Panc1 (cell line): ENCODE data around the gene NOP14. TPM values are rescaled to one million over a fixed set of nuclear protein-coding genes. Genes with fewer than 3 reads are reported as not detected.

ENCODE experiments used
- ATAC-seq: fragments of 200-7000 bp; cut with Tn5 transposase; 2 replicates; pipeline ENCODE4 v1.9.1; 2020; ENCODE audit warnings: mild to moderate bottlenecking, moderate library complexity
- BruUV-seq: library from RNA; stranded (reverse); fragments of 400-500 nt; replicated peaks from 2 replicates; lab custom pipeline; 2021; lab: Mats Ljungman, UMichigan
- CTCF ChIA-PET: fragments of 300-600 bp; sonication (Branson Sonifier 250); formaldehyde crosslinking; loops from one replicate; lab custom pipeline; 2022; ENCODE audit warnings: antibody characterized with exemption; lab: Charles Lee
- POLR2A ChIA-PET: fragments of 300-600 bp; sonication (Branson Sonifier 250); formaldehyde crosslinking; loops from one replicate; lab custom pipeline; 2022; ENCODE audit warnings: antibody characterized with exemption; lab: Charles Lee
- DNase-seq: peaks from one replicate; pipeline ENCODE4 v3.0.0-alpha.2; 2010; ENCODE audit warnings: low read depth, low spot score
- H3K27ac ChIP-seq: 2 replicates; pipeline ENCODE4 v1.5.1; 2011; ENCODE audit warnings: mild to moderate bottlenecking, low read length, inconsistent platforms
- H3K27me3 ChIP-seq: fragments of 200-500 bp; sonication (Bioruptor generic); 2 replicates; pipeline ENCODE4 v1.6.0; 2014; ENCODE audit warnings: low read length, inconsistent platforms; ENCODE audit not compliant: control insufficient read depth, insufficient read depth
- H3K36me3 ChIP-seq: fragments of 200-500 bp; sonication (Bioruptor generic); 2 replicates; pipeline ENCODE4 v1.5.1; 2014; ENCODE audit warnings: inconsistent platforms, mild to moderate bottlenecking, low read length, moderate library complexity; ENCODE audit not compliant: control insufficient read depth, insufficient read depth
- H3K4me1 ChIP-seq: 2 replicates; pipeline ENCODE4 v1.5.1; 2011; ENCODE audit warnings: inconsistent platforms, mild to moderate bottlenecking, low read length, moderate library complexity; ENCODE audit not compliant: control insufficient read depth, insufficient read depth
- H3K4me3 ChIP-seq, 2 experiments: 2 replicates each; pipeline ENCODE4 v1.5.1; 2011 to 2012; ENCODE audit warnings: low read depth in 2 of 2, low read length in 2 of 2, mild to moderate bottlenecking in 2 of 2, inconsistent platforms in 1 of 2, moderate library complexity in 1 of 2
- H3K9me3 ChIP-seq: fragments of 200-500 bp; sonication (Bioruptor generic); 2 replicates; pipeline ENCODE4 v1.5.1; 2014; ENCODE audit warnings: low read depth, mild to moderate bottlenecking, inconsistent platforms, low read length, moderate library complexity; ENCODE audit not compliant: control insufficient read depth, insufficient read depth
- CTCF ChIP-seq: fragments of 450-650 bp; IDR thresholded peaks from 2 replicates; pipeline ENCODE4 v1.5.1; 2017; ENCODE audit warnings: mild to moderate bottlenecking
- POLR2AphosphoS5 ChIP-seq: IDR thresholded peaks from 2 replicates; pipeline ENCODE4 v1.6.1; 2012; ENCODE audit warnings: mild to moderate bottlenecking, low read depth, low read length, moderate library complexity
- REST ChIP-seq, 2 experiments: IDR thresholded peaks; 2 replicates each; pipeline ENCODE4 v1.6.1; 2011 to 2012; ENCODE audit warnings: low read depth in 2 of 2, control low read depth in 1 of 2, low read length in 1 of 2, mild to moderate bottlenecking in 1 of 2, moderate library complexity in 1 of 2; ENCODE audit not compliant: insufficient read depth in 1 of 2
- SIN3A ChIP-seq: IDR thresholded peaks from 2 replicates; pipeline ENCODE4 v1.6.1; 2012; ENCODE audit warnings: low read depth, mild to moderate bottlenecking, low read length, moderate library complexity, borderline replicate concordance; ENCODE audit not compliant: insufficient read depth
- TCF7L2 ChIP-seq: IDR thresholded peaks from 2 replicates; pipeline ENCODE4 v1.6.1; 2011; ENCODE audit warnings: mild to moderate bottlenecking, low read depth, low read length, inconsistent platforms
- in situ Hi-C: cut with HindIII; loops from 2 replicates; pipeline ENCODE4 v1.10.0; 2016; ENCODE audit warnings: low sequenced_read_pairs, low pct_unique_long_range_greater_than_20kb
- intact Hi-C: fragments of 100-400 bp; cut with micrococcal nuclease; formaldehyde crosslinking; loops from one replicate; pipeline ENCODE4 v1.10.0; 2022; ENCODE audit not compliant: unreplicated experiment
- total RNA-seq: library from RNA; stranded (reverse); gene quantifications from one replicate; pipeline ENCODE4 v1.2.1, GENCODE V29; 2021; ENCODE audit not compliant: unreplicated experiment

The NOP14 gene
- total RNA-seq, 1 experiment from 2014 or later: 32.9 TPM

GRCh38 chr4:2902126-2902525, 61.1 kb downstream of the NOP14 start:
- Histone ChIP-seq H3K9me3 (no peaks in the 10 kb centered on the region), H3K4me1 (no peaks in the 10 kb centered on the region), H3K36me3 (peaks cover 12% of the 10 kb centered on the region), H3K27ac (no peak overlapping the region), H3K4me3 (no peak overlapping the region), H3K27me3 (no peaks in the 10 kb centered on the region)
- ChIA-PET POLR2A (no interaction called here), CTCF (no interaction called here)
- DNase-seq: no peak
- no TSS peak for BruUV-seq
- in situ Hi-C loops (no loop called here), intact Hi-C loops (no loop called here)
- no peak for TF ChIP-seq TCF7L2
- no peak for ATAC-seq

DNA sequence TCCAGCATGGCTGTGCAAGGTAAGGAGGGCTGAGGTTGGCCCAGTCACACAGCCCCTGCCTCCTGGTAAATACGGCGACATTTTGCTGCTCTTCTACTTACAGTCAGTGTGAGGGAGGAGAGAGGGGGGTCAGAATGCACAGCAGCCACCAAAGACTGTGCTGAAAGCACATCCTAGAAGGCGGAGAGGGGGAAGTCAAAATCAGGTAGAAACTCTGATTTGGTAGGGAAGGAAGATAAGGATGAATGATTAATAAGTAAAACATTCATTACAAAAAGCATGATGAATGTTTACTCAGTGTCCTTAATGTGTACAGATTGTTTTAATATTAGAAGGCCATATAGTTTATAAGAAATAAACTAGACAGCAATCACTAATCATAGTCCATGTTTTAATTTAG, 62.0 kb downstream of the NOP14 start:
- H3K4me3 ChIP-seq: no peak overlapping the region
- H3K27me3 ChIP-seq: no peaks in the 10 kb centered on the region
- H3K36me3 ChIP-seq: peaks cover 12% of the 10 kb centered on the region
- no peaks in the 10 kb centered on the region for H3K4me1 ChIP-seq
- in situ Hi-C loops: no loop called here
- DNase-seq (no peak), ATAC-seq (no peak)
- no TSS peak for BruUV-seq
- H3K9me3 ChIP-seq: no peaks in the 10 kb centered on the region
- CTCF ChIA-PET: no interaction called here
- POLR2A ChIA-PET: no interaction called here
- intact Hi-C loops: no loop called here
- no peak overlapping the region for H3K27ac ChIP-seq
- TF ChIP-seq SIN3A: no peak
- TF ChIP-seq REST (IDR thresholded peaks at IDR 0.05; ENCODE audit: insufficient read depth in 1 of 2, low read depth in 2 of 2, low read length in 1 of 2): no peak
- TF ChIP-seq POLR2AphosphoS5: no peak
- no peak for TF ChIP-seq CTCF
- no peak for TF ChIP-seq TCF7L2

GRCh38 chr4:2900741-2901140, 62.5 kb downstream of the NOP14 start:
- ChIA-PET CTCF (no interaction called here), POLR2A (no interaction called here)
- in situ Hi-C loops: no loop called here
- Histone ChIP-seq H3K4me3 (no peak overlapping the region), H3K27ac (no peak overlapping the region), H3K4me1 (no peaks in the 10 kb centered on the region), H3K9me3 (no peaks in the 10 kb centered on the region), H3K36me3 (peaks cover 12% of the 10 kb centered on the region), H3K27me3 (no peaks in the 10 kb centered on the region)
- DNase-seq (no peak), ATAC-seq (no peak)
- intact Hi-C loops: no loop called here
- TF ChIP-seq POLR2AphosphoS5: no peak
- BruUV-seq: no TSS peak
